Amniotic stem cell (primary cell): Measurements from ENCODE around the gene TPRX1.
"Not testable (repeated sequence)": the region's sequence is repeated elsewhere in the genome, so short reads cannot be mapped to it uniquely, and the experiment has no call there.

Experiments used
- DNase-seq: peaks from one replicate; lab custom pipeline; 2025; lab: John Stamatoyannopoulos, UW

TPRX1 gene

GRCh38 chr19:47801270-47801669 lies 3.1 kb downstream of the TPRX1 start:
- no peak for DNase-seq

GRCh38 chr19:47798904-47799266 lies 5.5 kb downstream of the TPRX1 start:
- DNase-seq: no peak

GRCh38 chr19:47797996-47798903 lies 6.1 kb downstream of the TPRX1 start:
- no peak for DNase-seq

DNA sequence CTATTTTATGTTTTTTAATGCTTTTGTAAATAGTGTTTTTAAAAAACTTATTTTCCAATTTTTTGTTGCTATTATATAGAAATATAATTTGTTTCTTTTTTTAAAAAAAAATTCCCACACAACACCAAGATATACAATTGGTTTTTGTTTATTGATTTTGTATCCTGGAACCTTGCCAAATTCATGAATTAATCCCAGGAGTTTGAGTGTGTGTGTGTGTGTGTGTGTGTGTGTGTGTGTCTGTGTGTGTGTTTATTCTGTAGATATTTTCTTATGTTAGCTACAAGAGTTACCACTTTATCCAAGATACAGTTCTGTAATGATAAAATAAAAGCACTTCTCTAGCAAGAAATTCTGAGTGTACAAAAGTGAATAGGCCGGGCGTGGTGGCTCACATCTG lies 7.6 kb downstream of the TPRX1 start:
- DNase-seq: no peak

- no peak for DNase-seq
These were observed 9.8 kb downstream of the TPRX1 start for GRCh38 chr19:47794526-47794925.

DNA sequence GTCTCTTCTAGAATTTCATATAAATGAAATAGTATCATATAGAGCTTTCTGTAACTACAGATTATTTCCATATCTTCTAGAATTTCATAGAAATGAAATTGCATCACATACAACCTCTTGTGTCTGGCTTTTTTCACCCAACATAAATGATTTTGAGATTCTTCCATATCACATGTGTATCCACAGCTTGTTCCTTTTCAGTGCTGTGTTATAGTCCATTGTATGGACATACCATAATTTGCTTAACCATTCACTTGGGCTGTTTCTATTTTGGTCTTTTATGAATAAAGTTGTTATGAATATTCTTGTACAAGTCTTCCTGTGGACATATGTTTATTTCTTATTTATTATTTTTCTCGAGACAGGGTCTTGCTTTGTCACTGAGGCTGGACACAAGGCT lies 11.7 kb downstream of the TPRX1 start:
- DNase-seq: no peak

DNA sequence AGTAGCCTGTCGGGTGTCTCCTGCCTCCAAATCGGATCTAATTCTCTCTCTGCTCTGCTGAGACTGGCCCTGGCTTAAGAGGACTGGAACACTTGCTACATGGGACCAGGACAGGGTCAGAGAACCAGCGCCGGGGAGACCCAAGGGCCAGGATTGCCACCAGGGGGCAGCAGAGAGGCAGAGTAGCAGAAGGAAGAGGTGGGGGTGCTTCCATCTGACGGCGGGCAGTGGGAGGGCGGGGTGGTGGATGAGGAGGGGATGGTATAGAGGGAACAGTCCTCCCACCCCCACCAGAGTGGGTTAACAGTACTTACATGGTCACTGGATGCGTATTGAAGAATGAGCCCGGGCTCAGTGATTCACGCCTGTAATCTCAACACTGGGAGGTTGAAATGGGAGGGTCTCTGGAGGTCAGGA lies 13.9 kb downstream of the TPRX1 start:
- DNase-seq: peak; percentile 26

- DNase-seq: not testable (repeated sequence)
These were observed 14.5 kb downstream of the TPRX1 start for GRCh38 chr19:47789811-47790210.

DNA sequence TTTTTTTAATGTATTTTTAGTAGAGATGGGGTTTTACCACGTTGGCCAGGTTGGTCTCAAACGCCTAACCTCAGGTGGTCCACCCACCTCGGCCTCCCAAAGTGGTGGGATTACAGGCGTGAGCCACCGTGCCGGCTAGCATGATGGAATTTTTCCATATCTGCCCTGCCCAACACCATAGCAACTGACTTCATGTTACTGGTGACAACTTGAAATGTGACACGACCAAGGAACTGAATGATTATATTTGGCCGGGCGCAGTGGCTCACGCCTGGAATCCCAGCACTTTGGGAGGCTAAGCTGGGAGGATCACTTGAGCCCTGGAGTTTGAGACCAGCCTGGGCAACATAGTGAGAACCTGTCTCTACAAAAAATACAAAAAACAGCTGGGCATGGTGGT lies 17.0 kb downstream of the TPRX1 start:
- DNase-seq: not testable (repeated sequence)

DNA sequence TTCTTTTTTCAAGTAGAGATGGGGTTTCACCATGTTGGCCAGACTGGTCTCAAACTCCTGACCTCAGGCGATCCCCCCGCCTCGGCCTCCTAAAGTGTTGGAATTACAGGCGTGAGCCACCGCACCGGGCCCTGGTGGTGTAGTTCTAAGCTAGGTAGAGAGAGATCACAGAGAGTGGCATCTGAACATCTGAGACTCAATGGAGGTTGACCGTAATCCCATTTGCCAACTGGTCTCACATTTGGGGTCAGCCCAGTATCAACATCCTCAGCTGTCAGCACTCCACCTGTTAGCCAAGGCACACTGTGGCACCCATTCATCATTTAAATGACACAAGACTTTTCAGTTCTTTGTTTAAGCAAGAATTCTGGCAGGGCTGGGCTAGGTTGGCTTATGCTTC lies 17.8 kb downstream of the TPRX1 start:
- DNase-seq: no peak

GRCh38 chr19:47781590-47782262 lies 22.6 kb downstream of the TPRX1 start:
- no peak for DNase-seq

DNA sequence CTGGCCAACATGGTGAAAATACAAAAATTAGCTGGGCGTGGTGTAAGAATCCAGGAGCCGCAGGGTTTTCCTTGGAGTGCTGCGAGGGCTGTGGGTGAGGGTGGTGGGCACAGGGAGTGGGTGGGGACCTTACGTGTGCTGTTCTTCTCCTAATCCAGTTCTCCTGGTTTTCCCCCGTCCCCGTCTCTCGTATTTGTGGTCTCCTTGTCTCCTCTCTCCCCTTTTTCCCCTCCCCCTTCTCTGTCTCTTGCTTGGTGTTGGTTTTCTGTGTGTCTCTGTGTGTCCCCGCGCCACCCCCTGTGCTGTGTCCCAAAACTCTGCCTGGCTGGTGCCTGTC lies 24.2 kb downstream of the TPRX1 start:
- no peak for DNase-seq

DNA sequence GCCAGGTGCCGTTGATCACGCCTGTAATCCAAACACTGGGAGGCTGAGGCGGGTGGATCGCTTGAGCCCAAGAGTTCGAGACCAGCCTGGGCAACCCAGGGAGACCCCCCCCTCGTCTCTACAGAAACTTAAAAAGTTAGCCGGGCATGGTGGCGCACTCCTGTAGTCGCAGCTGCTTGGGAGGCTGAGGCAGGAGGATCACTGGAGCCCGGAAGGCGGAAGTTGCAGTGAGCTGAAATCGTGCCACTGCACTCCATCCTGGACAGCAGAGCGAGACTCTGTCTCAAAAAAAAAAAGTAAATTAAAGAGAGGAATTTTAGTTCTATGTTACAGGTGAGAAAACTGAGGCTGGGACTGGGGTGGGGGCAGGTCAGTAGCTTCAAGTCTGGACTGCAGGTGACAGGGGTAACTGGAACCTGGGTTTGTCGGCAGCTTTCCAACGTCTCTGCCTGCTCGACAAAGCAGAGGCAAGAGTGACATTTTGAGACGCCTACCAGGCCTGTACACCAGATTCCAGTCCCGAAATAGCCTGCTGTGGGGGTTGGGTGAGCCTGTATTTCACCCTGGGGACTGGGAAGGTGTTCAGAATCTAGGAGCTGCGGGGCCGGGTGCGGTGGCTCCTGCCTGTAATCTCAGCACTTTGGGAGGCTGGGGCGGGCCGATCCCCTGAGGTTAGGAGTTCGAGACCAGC lies 24.7 kb downstream of the TPRX1 start:
- no peak for DNase-seq

- no peak for DNase-seq
These were observed 25.4 kb downstream of the TPRX1 start for GRCh38 chr19:47778954-47779351.

- DNase-seq: peak; percentile 36
These were observed 26.1 kb downstream of the TPRX1 start, which contains the start of gene SELENOW for GRCh38 chr19:47778049-47778953. TSS of gene SELENOW (plus strand) at chr19:47778703. CDS start at chr19:47778786, 83 bp downstream.

DNA sequence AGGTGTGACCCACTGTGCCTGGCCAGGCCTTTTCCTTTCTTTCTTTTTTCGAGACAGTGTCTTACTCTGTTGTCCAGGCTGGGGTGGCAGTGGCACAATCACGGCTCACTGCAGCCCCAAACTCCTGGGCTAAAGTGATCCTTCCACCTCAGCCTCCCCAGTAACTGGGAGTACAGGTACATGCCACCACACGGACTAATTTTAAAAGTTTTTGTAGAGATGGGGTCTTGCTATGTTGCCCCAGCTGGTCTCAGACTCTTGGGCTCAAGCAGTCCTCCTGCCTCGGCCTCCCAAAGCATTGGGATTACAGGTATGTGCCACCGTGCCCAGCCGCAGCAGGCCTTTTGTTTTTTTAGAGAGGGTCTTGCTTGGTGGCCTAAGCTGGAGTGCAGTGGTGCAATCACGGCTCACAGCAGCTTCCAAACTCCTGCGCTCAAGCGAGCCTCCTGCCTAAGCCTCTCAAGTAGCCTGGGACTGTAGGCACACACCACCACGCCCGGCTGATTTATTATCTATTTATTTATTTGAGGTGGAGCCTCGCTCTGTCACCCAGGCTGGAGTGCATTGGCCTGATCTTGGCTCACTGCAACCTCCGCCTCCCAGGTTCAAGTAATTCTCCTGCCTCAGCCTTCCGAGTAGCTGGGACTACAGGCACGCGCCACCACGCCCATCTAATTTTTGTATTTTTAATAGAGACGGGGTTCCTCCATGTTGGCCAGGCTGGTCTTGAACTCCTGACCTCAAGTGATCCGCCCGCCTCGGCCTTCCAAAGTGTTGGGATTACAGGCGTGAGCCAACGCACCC lies 26.9 kb downstream of the TPRX1 start:
- DNase-seq: not testable (repeated sequence)

GRCh38 chr19:47776568-47776967 lies 27.8 kb downstream of the TPRX1 start:
- no peak for DNase-seq

DNA sequence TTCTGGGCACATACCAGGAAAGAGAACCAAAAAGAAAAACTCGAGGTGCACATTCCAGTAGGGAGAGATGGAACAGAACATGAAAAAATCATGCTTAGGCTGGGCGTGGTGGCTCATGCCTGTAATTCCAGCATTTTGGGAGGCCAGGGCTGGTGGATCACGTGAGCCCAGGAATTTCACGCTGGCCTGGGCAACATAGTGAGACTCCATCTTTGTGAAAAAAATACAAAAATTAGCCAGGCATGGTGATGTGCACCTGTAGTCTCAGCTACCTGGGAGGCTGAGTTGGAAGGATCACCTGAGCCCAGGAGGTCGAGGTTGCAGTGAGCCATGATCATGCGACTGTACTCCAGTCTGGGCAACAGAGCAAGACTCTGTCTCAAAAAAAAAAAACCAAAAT lies 33.1 kb downstream of the TPRX1 start:
- not testable (repeated sequence) for DNase-seq

GRCh38 chr19:47769534-47769933 lies 34.8 kb downstream of the TPRX1 start:
- no peak for DNase-seq

DNA sequence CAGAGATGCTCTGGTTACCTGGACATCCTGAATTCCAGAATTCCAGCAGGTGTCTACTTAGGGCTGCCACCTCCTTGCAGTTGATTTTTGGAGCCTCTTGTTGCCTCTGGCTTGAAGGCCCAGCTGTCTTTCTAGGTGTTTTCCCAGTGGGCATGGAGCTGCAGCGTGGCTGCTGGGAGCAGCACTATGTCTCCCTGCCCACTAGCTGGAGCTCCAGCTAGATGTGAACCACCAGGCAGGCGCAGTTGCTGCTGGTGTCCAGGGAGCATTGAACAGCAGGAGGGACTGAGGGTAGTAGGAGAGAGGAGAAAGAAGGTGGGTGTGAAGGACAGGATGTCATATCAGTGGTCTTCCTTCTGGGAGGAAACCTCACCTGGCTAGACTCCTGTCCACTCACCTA lies 35.7 kb downstream of the TPRX1 start:
- DNase-seq: no peak

DNA sequence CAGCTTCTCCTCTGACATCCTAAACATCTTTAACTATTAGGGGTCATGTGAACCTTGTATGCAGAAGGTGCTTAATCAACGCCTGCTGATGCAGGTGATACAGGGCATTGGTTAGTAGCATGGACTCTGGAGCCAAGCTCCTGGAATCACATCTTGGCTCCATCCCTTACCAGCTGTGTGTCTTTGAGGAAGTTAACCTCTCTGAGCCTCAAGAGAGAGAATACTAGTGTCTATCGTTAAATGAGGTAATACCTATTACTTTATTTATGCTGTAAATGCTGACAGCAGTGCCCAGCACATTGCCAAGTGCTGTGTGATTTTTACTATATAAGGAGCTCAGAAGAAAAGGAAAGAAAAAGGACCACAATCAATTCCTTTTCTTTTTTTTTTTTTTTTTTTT lies 37.0 kb downstream of the TPRX1 start:
- no peak for DNase-seq
